ENCODE results near the gene FAM199X.

DNA sequence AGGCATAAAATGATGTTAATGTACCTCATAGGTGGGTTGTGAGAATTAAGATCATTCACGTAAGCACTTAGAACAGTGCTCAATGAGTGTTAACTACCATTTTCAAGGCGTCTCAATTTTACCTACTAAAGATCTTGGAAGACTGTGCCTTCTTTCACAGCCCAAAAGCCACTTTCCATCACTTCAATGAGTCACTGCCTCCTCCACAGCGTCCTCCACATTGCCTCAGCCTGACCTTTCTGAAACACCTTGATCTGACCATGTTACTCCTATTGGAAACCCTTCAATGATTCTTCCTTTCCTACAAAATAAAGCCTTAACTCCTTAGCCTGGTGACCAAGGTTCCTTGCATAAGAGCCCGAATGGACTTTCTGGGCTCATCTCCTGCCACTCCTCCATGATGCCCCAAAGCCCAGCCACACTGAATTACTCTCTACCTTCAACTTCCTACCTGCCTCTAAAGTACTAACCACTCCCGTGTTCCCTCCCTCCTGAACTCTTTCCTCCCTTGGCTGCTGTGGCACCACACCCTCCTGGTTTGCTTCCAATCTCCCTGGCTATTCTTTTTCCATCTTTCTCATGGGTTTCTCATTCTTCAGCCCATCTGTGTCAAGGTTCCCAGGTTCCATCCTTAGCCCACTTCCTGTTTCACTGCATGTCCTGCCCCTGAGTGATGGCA lies 31.5 kb upstream of the FAM199X start:
- TF ChIP-seq, protein P1, sequence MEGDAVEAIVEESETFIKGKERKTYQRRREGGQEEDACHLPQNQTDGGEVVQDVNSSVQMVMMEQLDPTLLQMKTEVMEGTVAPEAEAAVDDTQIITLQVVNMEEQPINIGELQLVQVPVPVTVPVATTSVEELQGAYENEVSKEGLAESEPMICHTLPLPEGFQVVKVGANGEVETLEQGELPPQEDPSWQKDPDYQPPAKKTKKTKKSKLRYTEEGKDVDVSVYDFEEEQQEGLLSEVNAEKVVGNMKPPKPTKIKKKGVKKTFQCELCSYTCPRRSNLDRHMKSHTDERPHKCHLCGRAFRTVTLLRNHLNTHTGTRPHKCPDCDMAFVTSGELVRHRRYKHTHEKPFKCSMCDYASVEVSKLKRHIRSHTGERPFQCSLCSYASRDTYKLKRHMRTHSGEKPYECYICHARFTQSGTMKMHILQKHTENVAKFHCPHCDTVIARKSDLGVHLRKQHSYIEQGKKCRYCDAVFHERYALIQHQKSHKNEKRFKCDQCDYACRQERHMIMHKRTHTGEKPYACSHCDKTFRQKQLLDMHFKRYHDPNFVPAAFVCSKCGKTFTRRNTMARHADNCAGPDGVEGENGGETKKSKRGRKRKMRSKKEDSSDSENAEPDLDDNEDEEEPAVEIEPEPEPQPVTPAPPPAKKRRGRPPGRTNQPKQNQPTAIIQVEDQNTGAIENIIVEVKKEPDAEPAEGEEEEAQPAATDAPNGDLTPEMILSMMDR (IDR thresholded peaks at IDR 0.05) = no peak
- TF ChIP-seq POLR2A (IDR thresholded peaks at IDR 0.05) = no peak
